Placental epithelial cell (primary cell): ENCODE data around the gene ARRDC2. TPM values are rescaled to one million over a fixed set of nuclear protein-coding genes. Genes with fewer than 3 reads are reported as not detected.

Experiments used
- small RNA-seq: library from RNA; depleted of rRNA; stranded (forward); fragments of <200 nt; gene quantifications from one replicate; pipeline ENCODE3, GENCODE V24; 2012
- total RNA-seq: library from RNA; depleted of rRNA; stranded (reverse); fragments of >200 nt; gene quantifications from 2 replicates; pipeline ENCODE4 v1.2.3, GENCODE V29; 2012

ARRDC2 gene
- 6.8 and 9.0 TPM in 2 replicates for total RNA-seq

GRCh38 chr19:18007917-18008673, at the start of gene ARRDC2:
Gene ARRDC2, plus strand, starts transcription at chr19:18008170. Its CDS starts 141 bp downstream, at chr19:18008311.

DNA sequence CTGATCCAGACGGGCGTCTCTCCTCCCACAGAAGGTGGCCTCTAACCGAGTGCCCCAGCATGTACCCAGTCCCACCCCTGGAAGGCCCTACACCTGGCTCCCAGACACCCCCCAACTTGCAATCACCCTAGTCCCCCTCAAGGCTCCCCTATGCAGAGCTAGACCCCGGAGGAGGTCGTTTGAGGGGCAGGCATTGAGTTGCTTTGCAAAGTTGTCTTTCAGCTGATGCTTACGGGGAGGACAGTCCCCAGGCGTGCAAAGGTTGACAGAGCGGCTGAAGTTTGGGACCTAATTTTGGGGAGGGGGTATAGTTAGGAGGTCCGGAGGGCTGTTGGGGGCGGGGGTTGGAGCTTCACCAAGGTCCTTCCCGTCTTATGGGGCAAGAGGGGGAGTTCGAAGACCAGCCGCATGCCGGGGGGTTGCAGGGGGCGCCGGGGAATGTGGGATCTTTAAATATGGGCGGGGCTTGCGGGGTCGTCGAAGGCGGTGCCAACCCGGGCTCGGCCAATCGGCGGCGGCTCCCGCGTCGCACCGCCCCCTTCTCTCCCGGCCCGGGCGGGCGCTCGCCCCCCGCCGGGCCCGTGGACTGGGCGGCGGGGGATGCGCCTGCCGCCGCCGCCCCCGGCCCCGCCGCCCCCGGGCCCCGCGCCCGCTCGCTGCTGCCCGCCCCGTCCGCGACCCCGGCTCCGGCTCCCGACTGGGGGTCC, 41.3 kb upstream of the ARRDC2 start, which contains the start of gene KCNN1:
KCNN1 (plus strand) TSS at position 558 of the 707 bp plus-strand sequence. CDS start 6,782 bp downstream, outside the sequence.

Small RNA genes within 50 kb of the gene (small RNA-seq; reads per million reads assigned to genes)
- not detected for gene RNA5SP468

Other genes with a start within 250 kb of the ARRDC2 start
- 7.1 and 10.4 TPM in 2 replicates for gene B3GNT3, start 213.0 kb upstream of the ARRDC2 start, total RNA-seq
- 0.22 TPM in 1 of 2 replicates, not detected in the other for gene INSL3, start 186.7 kb upstream of the ARRDC2 start, total RNA-seq
- gene JAK3, start 160.2 kb upstream of the ARRDC2 start, total RNA-seq = 6.0 and 10.6 TPM in 2 replicates
- 1,286 and 1,916 TPM in 2 replicates for gene RPL18A, start 148.3 kb upstream of the ARRDC2 start, total RNA-seq
- gene SLC5A5, start 136.2 kb upstream of the ARRDC2 start, total RNA-seq = under 0.01 TPM in 1 of 2 replicates, not detected in the other
- gene CCDC124, start 75.2 kb upstream of the ARRDC2 start, total RNA-seq = 16.9 and 44.1 TPM in 2 replicates
- gene KCNN1, start 41.1 kb upstream of the ARRDC2 start, total RNA-seq = not detected in 2 replicates
- gene IL12RB1, start 78.8 kb downstream of the ARRDC2 start, total RNA-seq = not detected in 2 replicates
- gene MAST3, start 89.6 kb downstream of the ARRDC2 start, total RNA-seq = 1.6 TPM in 2 replicates
- 34.9 and 72.3 TPM in 2 replicates for gene PIK3R2, start 145.0 kb downstream of the ARRDC2 start, total RNA-seq
- 7.9 and 22.0 TPM in 2 replicates for gene IFI30, start 165.6 kb downstream of the ARRDC2 start, total RNA-seq
- gene MPV17L2, start 185.0 kb downstream of the ARRDC2 start, total RNA-seq = 5.1 and 14.3 TPM in 2 replicates
- gene RAB3A, start 195.9 kb downstream of the ARRDC2 start, total RNA-seq = 0.79 and 1.5 TPM in 2 replicates
- gene PDE4C, start 218.3 kb downstream of the ARRDC2 start, total RNA-seq = under 0.01 and 0.22 TPM in 2 replicates